22Rv1 (cell line): ENCODE measurements around the gene PIK3R1.

Source experiments
- H3K27ac ChIP-seq: fragments of 450-650 bp; 2 replicates; pipeline ENCODE4 v1.5.1; 2017
- CTCF ChIP-seq: fragments of 450-650 bp; IDR thresholded peaks from 2 replicates; pipeline ENCODE4 v1.5.1; 2017; ENCODE audit warnings: mild to moderate bottlenecking
- ZFX ChIP-seq: fragments of 450-650 bp; IDR thresholded peaks from 2 replicates; pipeline ENCODE4 v1.6.1; 2017; ENCODE audit warnings: antibody characterized with exemption, borderline replicate concordance

The PIK3R1 gene

DNA sequence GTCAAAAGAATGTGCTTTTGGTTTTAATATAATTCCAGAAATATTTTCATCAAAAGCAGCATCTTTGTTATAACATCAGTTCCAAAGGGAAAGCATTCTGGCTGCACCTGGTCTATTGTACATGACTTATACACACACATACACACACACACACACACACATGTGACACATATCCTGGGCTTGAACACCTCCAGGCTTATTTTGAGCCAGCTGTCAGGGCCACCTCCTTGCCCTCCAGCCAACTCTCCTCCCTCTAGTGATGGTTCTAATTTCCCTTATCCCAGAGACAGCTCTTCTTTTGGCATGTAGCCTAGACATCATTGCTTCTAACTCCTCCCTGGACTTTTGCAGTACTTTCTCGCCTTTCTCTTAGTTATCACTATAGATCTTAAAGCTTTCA is 115.0 kb downstream of the PIK3R1 start:
- no peak overlapping the region for H3K27ac ChIP-seq
- TF ChIP-seq ZFX, result no peak
- TF ChIP-seq CTCF, result no peak

GRCh38 chr5:68331192-68332079 is 115.9 kb downstream of the PIK3R1 start:
- no peak overlapping the region for H3K27ac ChIP-seq
- TF ChIP-seq ZFX (no peak), CTCF (no peak)

DNA sequence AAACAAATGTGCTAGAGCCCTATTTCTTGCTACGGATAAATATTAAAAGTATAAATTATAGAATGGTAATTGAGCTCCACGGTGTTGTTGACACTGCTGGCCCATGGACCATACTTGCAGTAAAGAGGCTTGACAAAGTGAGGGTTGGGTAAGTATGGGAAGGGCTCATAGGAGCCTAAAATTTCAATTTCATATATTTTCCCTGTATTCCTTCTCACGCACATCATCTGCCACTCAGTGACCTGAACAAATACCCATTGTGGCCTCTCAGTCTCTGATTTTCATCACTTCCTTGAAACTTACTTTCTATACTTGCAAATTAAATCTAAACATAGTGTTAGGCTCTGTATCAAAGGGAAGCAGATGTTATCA is 116.5 kb downstream of the PIK3R1 start:
- no peak overlapping the region for H3K27ac ChIP-seq
- no peak for TF ChIP-seq CTCF
- TF ChIP-seq ZFX, result no peak

- TF ChIP-seq ZFX, result no peak
- no peak for TF ChIP-seq CTCF
- no peak overlapping the region for H3K27ac ChIP-seq
Observed at GRCh38 chr5:68332556-68332955, 117.0 kb downstream of the PIK3R1 start.

GRCh38 chr5:68333649-68334552 is 118.3 kb downstream of the PIK3R1 start:
- TF ChIP-seq CTCF (no peak), ZFX (no peak)
- H3K27ac ChIP-seq, result no peak overlapping the region

DNA sequence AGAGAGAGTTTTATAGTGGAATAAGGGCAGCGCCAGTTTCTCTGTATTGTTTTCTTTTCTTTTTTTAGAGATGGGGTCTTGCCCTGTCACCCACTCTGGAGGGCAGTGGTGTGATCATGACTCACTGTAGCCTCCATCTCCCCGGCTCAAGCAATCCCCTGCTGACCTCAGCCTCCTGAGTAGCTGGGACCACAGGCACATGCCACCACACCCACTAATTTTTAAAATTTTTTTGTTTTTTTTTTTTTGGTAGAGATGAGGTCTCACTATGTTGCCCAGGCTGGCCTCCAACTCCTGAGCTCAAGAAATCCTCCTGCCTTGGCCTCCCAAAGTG is 119.0 kb downstream of the PIK3R1 start:
- no peak overlapping the region for H3K27ac ChIP-seq

More for the DNA sequence above, 119.0 kb downstream of the PIK3R1 start:
- TF ChIP-seq CTCF (no peak), ZFX (no peak)
